ENCODE data around the gene HOXD1.

DNA sequence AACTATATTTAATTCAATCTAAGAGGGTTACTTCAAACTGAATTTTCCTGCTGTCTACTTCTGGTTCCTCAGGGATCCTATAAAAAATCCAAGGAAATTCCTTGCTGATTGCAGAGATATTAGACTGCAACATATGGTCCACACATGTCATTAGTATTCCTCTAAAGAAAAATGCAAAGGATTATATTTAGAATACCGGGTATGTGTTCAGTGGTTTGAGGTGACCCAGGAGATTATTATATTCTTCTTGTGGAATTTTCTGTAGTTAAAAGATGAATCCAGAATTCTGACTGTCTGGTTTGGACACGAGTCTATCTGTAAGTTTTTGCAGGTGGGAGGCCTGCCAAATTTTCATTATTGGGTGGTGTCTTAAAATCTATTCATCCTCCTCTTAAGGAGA is 18.2 kb downstream of the HOXD1 start:
- TF ChIP-seq POLR2A (IDR thresholded peaks at IDR 0.05) (no peak), EP300 (IDR thresholded peaks at IDR 0.05) (no peak), POLR2AphosphoS5 (IDR thresholded peaks at IDR 0.05) (no peak)
- TF ChIP-seq, protein P1, sequence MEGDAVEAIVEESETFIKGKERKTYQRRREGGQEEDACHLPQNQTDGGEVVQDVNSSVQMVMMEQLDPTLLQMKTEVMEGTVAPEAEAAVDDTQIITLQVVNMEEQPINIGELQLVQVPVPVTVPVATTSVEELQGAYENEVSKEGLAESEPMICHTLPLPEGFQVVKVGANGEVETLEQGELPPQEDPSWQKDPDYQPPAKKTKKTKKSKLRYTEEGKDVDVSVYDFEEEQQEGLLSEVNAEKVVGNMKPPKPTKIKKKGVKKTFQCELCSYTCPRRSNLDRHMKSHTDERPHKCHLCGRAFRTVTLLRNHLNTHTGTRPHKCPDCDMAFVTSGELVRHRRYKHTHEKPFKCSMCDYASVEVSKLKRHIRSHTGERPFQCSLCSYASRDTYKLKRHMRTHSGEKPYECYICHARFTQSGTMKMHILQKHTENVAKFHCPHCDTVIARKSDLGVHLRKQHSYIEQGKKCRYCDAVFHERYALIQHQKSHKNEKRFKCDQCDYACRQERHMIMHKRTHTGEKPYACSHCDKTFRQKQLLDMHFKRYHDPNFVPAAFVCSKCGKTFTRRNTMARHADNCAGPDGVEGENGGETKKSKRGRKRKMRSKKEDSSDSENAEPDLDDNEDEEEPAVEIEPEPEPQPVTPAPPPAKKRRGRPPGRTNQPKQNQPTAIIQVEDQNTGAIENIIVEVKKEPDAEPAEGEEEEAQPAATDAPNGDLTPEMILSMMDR (IDR thresholded peaks at IDR 0.05): no peak

Measured in upper lobe of left lung (tissue), 4 donors.